GM12892 (cell line): Measurements from ENCODE around the gene TSPAN5.

Experiments used
- POLR2A ChIP-seq: IDR thresholded peaks from 2 replicates; pipeline ENCODE4 v1.6.1; 2011; ENCODE audit warnings: low read depth, low read length, control low read depth
- POLR2AphosphoS5 ChIP-seq: IDR thresholded peaks from 2 replicates; pipeline ENCODE4 v1.6.1; 2011; ENCODE audit warnings: low read depth, low read length, control low read depth
- TAF1 ChIP-seq: IDR thresholded peaks from 2 replicates; pipeline ENCODE4 v1.6.1; 2011; ENCODE audit warnings: low read depth, mild to moderate bottlenecking, control low read depth, low read length, borderline replicate concordance

- no peak for TF ChIP-seq POLR2A
- TF ChIP-seq TAF1: no peak
- TF ChIP-seq POLR2AphosphoS5: no peak
These were observed 16.3 kb downstream of the TSPAN5 start for GRCh38 chr4:98641906-98642668.
